ENCODE results near the gene JKAMP. TPM values are rescaled to one million over a fixed set of nuclear protein-coding genes. Genes with fewer than 3 reads are reported as not detected.

JKAMP gene
- total and polyA plus RNA-seq, 9 donors: 21.6 to 67.1 (median 30.6) TPM

DNA sequence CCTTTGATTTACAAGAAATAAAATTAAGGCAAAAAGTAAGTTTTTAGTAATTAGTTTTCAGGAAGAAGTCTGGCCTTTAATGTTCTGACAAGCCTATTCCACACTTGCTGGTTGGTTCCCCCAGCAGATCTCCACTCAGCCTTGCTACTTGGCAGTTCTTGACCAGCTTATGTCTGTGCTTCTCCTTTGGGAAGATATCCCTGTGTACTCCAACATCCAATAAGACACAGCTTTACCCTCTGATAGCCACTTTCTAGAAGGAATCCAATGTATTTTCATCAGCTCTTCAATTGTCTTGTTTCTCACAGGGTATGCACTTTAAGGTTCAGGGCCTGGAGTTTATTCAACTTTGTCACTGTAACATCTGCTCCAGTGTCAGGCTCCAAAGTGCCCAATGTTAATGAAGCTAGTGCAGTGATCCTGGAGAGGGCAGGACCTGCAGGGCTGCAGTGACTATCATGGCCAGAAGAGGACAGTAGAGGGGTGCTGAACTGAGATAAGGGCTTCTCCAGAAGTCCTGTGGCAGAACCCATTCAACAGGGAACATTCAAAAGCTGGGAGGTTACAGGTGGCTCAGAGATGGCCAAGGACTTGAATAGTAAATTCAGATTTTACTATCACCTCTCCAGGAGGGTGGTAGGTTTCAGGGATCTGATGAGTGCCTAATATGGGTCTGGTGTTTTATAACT, 22.9 kb downstream of the JKAMP start:
- intact Hi-C loops (cut with DNase I): no loop called here
- no peaks in the 10 kb centered on the region for H3K27me3 ChIP-seq
- no peak for TF ChIP-seq POLR2A (IDR thresholded peaks at IDR 0.05)
- TF ChIP-seq, protein P1, sequence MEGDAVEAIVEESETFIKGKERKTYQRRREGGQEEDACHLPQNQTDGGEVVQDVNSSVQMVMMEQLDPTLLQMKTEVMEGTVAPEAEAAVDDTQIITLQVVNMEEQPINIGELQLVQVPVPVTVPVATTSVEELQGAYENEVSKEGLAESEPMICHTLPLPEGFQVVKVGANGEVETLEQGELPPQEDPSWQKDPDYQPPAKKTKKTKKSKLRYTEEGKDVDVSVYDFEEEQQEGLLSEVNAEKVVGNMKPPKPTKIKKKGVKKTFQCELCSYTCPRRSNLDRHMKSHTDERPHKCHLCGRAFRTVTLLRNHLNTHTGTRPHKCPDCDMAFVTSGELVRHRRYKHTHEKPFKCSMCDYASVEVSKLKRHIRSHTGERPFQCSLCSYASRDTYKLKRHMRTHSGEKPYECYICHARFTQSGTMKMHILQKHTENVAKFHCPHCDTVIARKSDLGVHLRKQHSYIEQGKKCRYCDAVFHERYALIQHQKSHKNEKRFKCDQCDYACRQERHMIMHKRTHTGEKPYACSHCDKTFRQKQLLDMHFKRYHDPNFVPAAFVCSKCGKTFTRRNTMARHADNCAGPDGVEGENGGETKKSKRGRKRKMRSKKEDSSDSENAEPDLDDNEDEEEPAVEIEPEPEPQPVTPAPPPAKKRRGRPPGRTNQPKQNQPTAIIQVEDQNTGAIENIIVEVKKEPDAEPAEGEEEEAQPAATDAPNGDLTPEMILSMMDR (IDR thresholded peaks at IDR 0.05): no peak
- no peak for TF ChIP-seq EP300 (IDR thresholded peaks at IDR 0.05)
- peak in 1 of 5 donors; percentile 37 for DNase-seq
- H3K9me3 ChIP-seq: no peaks in the 10 kb centered on the region
- H3K4me1 ChIP-seq (ENCODE audit: insufficient read depth): no peaks in the 10 kb centered on the region
- no peak overlapping the region for H3K27ac ChIP-seq
- H3K36me3 ChIP-seq: no peaks in the 10 kb centered on the region
- H3K4me3 ChIP-seq: no peak overlapping the region

DNA sequence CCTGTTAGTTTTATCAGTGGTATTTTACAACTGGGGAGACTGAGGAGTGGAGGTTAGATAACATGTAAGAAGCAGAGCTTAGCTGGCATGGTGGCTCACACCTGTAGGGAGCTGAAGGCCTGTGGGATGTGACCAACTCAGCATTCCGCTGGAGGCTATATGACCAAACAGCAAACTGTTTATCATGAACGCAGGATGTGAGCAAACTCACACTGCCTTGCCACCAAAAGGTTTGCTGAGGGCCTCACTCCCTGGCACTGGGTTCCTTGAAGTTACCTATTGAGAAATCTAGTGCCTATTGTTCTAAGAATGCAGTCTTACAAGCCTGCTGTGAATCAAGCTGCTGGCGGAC, 23.4 kb downstream of the JKAMP start:
- Histone ChIP-seq H3K27ac (no peak overlapping the region), H3K36me3 (no peaks in the 10 kb centered on the region), H3K27me3 (no peaks in the 10 kb centered on the region), H3K4me3 (no peak overlapping the region), H3K9me3 (no peaks in the 10 kb centered on the region), H3K4me1 (ENCODE audit: insufficient read depth) (no peaks in the 10 kb centered on the region)
- no peak for TF ChIP-seq EP300 (IDR thresholded peaks at IDR 0.05)
- TF ChIP-seq, protein P1 (IDR thresholded peaks at IDR 0.05): no peak
- no peak for TF ChIP-seq POLR2A (IDR thresholded peaks at IDR 0.05)
- intact Hi-C loops (cut with DNase I): no loop called here
- 83 to 89% (median 83%) methylated on average over 3 of the region's 3 CpGs for WGBS, 3 donors
- no peak for DNase-seq

DNA sequence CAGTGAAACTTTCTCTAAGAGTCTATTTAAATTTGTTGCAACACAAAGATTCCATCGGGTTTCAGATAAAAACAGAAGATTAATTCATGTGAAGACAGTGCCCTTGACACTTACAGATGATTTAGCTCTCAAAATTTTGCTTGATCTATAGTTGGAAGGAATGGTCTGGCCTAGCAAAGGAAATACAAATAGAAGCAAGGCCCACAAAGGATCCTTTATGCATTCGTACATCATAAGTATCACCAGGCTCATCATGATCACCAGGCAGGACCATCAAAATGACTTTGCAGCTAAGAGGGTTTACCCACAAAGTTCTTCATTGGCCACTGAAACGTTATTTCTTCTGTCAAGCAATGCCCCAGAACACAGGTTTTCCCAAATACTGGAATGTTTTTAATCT, 24.8 kb downstream of the JKAMP start:
- TF ChIP-seq EP300 (IDR thresholded peaks at IDR 0.05): no peak
- no peak for TF ChIP-seq POLR2A (IDR thresholded peaks at IDR 0.05)
- TF ChIP-seq, protein P1 (IDR thresholded peaks at IDR 0.05): no peak
- no peak overlapping the region for H3K4me3 ChIP-seq
- WGBS, 3 donors: 69 to 79% (median 70%) methylated on average over 3 of the region's 3 CpGs
- no peaks in the 10 kb centered on the region for H3K4me1 ChIP-seq (ENCODE audit: insufficient read depth)
- H3K9me3 ChIP-seq: no peaks in the 10 kb centered on the region
- no peak overlapping the region for H3K27ac ChIP-seq
- DNase-seq: no peak
- no peaks in the 10 kb centered on the region for H3K36me3 ChIP-seq
- H3K27me3 ChIP-seq: no peaks in the 10 kb centered on the region
- intact Hi-C loops (cut with DNase I): no loop called here

DNA sequence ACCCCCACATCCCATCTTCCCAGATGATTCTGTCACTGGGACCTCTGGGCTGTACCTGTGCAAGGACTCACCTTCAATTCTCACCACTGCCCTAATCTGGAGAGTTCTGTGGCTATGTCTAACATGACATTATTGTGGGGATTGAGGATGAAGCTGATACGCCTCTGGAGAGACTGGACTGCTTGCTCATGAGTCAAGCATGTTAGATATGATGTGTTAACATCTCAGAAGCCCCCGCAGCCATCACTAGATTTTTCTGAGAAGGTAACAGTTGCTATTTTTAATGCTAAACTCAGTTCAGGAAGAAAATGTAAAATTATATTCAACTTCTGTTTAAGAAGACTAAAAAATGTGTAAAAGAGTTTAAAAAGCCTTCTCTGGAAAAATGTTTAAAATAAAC, 25.7 kb downstream of the JKAMP start:
- intact Hi-C loops (cut with DNase I): no loop called here
- H3K4me3 ChIP-seq: no peak overlapping the region
- H3K27ac ChIP-seq: no peak overlapping the region
- H3K36me3 ChIP-seq: no peaks in the 10 kb centered on the region
- no peaks in the 10 kb centered on the region for H3K27me3 ChIP-seq
- no peak for DNase-seq
- 67 to 82% (median 72%) methylated on average over 2 of the region's 2 CpGs for WGBS, 3 donors
- TF ChIP-seq POLR2A (IDR thresholded peaks at IDR 0.05) (no peak), EP300 (IDR thresholded peaks at IDR 0.05) (no peak)
- TF ChIP-seq, protein P1 (IDR thresholded peaks at IDR 0.05): no peak
- H3K4me1 ChIP-seq (ENCODE audit: insufficient read depth): no peaks in the 10 kb centered on the region
- no peaks in the 10 kb centered on the region for H3K9me3 ChIP-seq
